Gastrocnemius medialis (tissue), 4 donors: ENCODE results near the gene CHN2.

ENCODE experiments used
- CTCF ChIP-seq, 5 experiments: fragments of 450-650 bp in 3 of 5; fragments of 200-600 bp in 2 of 5; sonication (generic) in 2 of 5; IDR thresholded peaks in 4 of 5; conservative IDR thresholded peaks in 1 of 5; 1 replicate in 4 of 5; 2 replicates in 1 of 5; pipeline ENCODE4 v1.5.1; 2016 to 2019; ENCODE audit warnings: antibody characterized with exemption in 5 of 5, mild to moderate bottlenecking in 3 of 5, moderate library complexity in 3 of 5
- POLR2A ChIP-seq, 2 donors: fragments of 450-650 bp; IDR thresholded peaks; one replicate each; pipeline ENCODE4 v1.6.1; 2017; ENCODE audit warnings: antibody characterized with exemption in 2 of 2, mild to moderate bottlenecking in 2 of 2, moderate library complexity in 2 of 2

DNA sequence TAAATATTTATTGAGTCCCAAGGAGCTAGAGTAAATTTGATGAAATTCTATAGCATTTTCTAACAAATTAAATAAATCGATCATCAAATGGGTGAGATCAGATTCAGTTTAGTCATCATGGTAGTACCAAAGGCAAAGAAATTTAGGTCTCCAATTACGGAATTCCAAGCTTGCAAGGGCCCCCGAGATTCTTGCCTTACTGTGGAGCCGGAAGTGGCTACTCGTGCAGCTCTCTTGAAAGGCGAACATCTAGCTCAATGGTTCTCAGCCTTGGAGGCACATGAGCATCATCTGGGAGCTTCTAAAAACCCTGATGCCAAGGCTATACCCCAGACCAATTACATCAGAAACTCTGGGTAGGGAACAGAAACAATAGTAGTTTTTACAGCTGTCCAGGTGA is 251.2 kb downstream of the CHN2 start:
- TF ChIP-seq CTCF (IDR thresholded peaks at IDR 0.05 in 4 of 5, conservative IDR thresholded peaks at IDR 0.05 in 1 of 5) (no peak), POLR2A (IDR thresholded peaks at IDR 0.05) (no peak)
